HepG2 (cell line): ENCODE data around the gene JAM2. TPM values are rescaled to one million over a fixed set of nuclear protein-coding genes. Genes with fewer than 3 reads are reported as not detected.
A peak's percentile ranks its signal among the peaks of the same experiment; 100 is the strongest.

Source experiments
- CC2D1A ChIP-seq: sonication (generic); formaldehyde crosslinking; IDR thresholded peaks from 2 replicates; pipeline ENCODE4 v1.8.1; 2023; ENCODE audit warnings: mild to moderate bottlenecking, missing genetic modification reagents
- MBNL3 ChIP-seq: fragments of 250-450 bp; sonication (Bioruptor Pico); conservative IDR thresholded peaks from 2 replicates; pipeline ENCODE4 v1.8.0; 2022; ENCODE audit warnings: mild to moderate bottlenecking, inconsistent platforms
- NFATC3 ChIP-seq: sonication (generic); formaldehyde crosslinking; IDR thresholded peaks from 2 replicates; pipeline ENCODE4 v1.5.1; 2020; ENCODE audit warnings: mild to moderate bottlenecking, missing genetic modification reagents
- PPARG ChIP-seq: conservative IDR thresholded peaks from 2 replicates; pipeline ENCODE4 v1.6.1; 2016; ENCODE audit warnings: missing biosample characterization, missing genetic modification reagents
- SAFB2 ChIP-seq: sonication (generic); formaldehyde crosslinking; IDR thresholded peaks from 2 replicates; pipeline ENCODE4 v1.5.1; 2020; ENCODE audit warnings: missing genetic modification reagents, low read depth, mild to moderate bottlenecking, borderline replicate concordance
- SNAI1 ChIP-seq: sonication (generic); formaldehyde crosslinking; IDR thresholded peaks from 2 replicates; pipeline ENCODE4 v1.5.0; 2020; ENCODE audit warnings: mild to moderate bottlenecking, missing genetic modification reagents, borderline replicate concordance
- SNAPC2 ChIP-seq: sonication (generic); formaldehyde crosslinking; IDR thresholded peaks from 2 replicates; pipeline ENCODE4 v1.8.1; 2022; ENCODE audit warnings: mild to moderate bottlenecking, missing genetic modification reagents
- SRF ChIP-seq: IDR thresholded peaks from 2 replicates; pipeline ENCODE4 v1.6.1; 2011; ENCODE audit warnings: mild to moderate bottlenecking, low read depth, low read length, moderate library complexity
- YEATS2 ChIP-seq: sonication (generic); formaldehyde crosslinking; IDR thresholded peaks from 2 replicates; pipeline ENCODE4 v1.4.0; 2020; ENCODE audit warnings: missing genetic modification reagents, borderline replicate concordance
- ZFP62 ChIP-seq: sonication (generic); formaldehyde crosslinking; IDR thresholded peaks from 2 replicates; pipeline ENCODE4 v1.4.0; 2020; ENCODE audit warnings: missing genetic modification reagents
- ZNF350 ChIP-seq: sonication (generic); formaldehyde crosslinking; IDR thresholded peaks from 2 replicates; pipeline ENCODE4 v1.4.0; 2020; ENCODE audit warnings: mild to moderate bottlenecking, low read depth, missing genetic modification reagents, borderline replicate concordance
- ZNF354B ChIP-seq: sonication (generic); formaldehyde crosslinking; IDR thresholded peaks from 2 replicates; pipeline ENCODE4 v1.8.0; 2022; ENCODE audit warnings: mild to moderate bottlenecking, missing genetic modification reagents
- ZNF431 ChIP-seq: sonication (generic); formaldehyde crosslinking; IDR thresholded peaks from 2 replicates; pipeline ENCODE4 v1.9.0; 2022; ENCODE audit warnings: missing genetic modification reagents, low read depth, mild to moderate bottlenecking, borderline replicate concordance
- ZNF460 ChIP-seq: sonication (generic); formaldehyde crosslinking; IDR thresholded peaks from 2 replicates; pipeline ENCODE4 v1.5.1; 2020; ENCODE audit warnings: missing genetic modification reagents, mild to moderate bottlenecking, borderline replicate concordance
- ZNF501 ChIP-seq: sonication (generic); formaldehyde crosslinking; IDR thresholded peaks from 2 replicates; pipeline ENCODE4 v1.5.1; 2020; ENCODE audit warnings: mild to moderate bottlenecking, moderate library complexity, missing genetic modification reagents
- ZNF543 ChIP-seq: sonication (generic); formaldehyde crosslinking; IDR thresholded peaks from 2 replicates; pipeline ENCODE4 v1.4.0; 2020; ENCODE audit warnings: mild to moderate bottlenecking, missing genetic modification reagents
- ZNF564 ChIP-seq: sonication (generic); formaldehyde crosslinking; IDR thresholded peaks from 2 replicates; pipeline ENCODE4 v1.8.1; 2023; ENCODE audit warnings: mild to moderate bottlenecking, missing genetic modification reagents
- ZNF605 ChIP-seq: sonication (generic); formaldehyde crosslinking; IDR thresholded peaks from 2 replicates; pipeline ENCODE4 v1.8.0; 2022; ENCODE audit warnings: mild to moderate bottlenecking, missing genetic modification reagents
- ZNF619 ChIP-seq: sonication (generic); formaldehyde crosslinking; IDR thresholded peaks from 2 replicates; pipeline ENCODE4 v1.4.0; 2020; ENCODE audit warnings: mild to moderate bottlenecking, missing genetic modification reagents
- ZNF674 ChIP-seq: sonication (generic); formaldehyde crosslinking; IDR thresholded peaks from 2 replicates; pipeline ENCODE4 v1.5.0; 2020; ENCODE audit warnings: low read depth, mild to moderate bottlenecking, missing genetic modification reagents
- polyA plus RNA-seq, 8 experiments: library from polyadenylated mRNA; depleted of rRNA in 3 of 8; stranded (reverse) in 7 of 8; unstranded in 1 of 8; fragments of >200 nt; fragmentation: Illumina TruSeq in 4 of 8; extraction: Trizol in 4 of 8; gene quantifications; 2 replicates each; pipeline versions ENCODE4 v1.2.1 to v1.2.3, GENCODE V29; 2011 to 2016; ENCODE audit warnings: low read depth in 4 of 8, missing spikeins in 1 of 8, mixed read lengths in 1 of 8; ENCODE audit not compliant: insufficient read depth in 1 of 8
- total RNA-seq, 5 experiments: library from RNA; depleted of rRNA; stranded (reverse); fragments of >200 nt; fragmentation: Illumina TruSeq; extraction: Trizol; gene quantifications; 2 replicates each; pipeline ENCODE4 v1.2.3, GENCODE V29; 2016; ENCODE audit warnings: low read depth in 1 of 5
- TF ChIP-seq, protein P1 (sequence below): sonication (generic); formaldehyde crosslinking; IDR thresholded peaks from 2 replicates; pipeline ENCODE4 v1.4.0; 2020; ENCODE audit warnings: low read depth, mild to moderate bottlenecking, missing genetic modification reagents
- TF ChIP-seq, protein P2 (sequence below): sonication (generic); IDR thresholded peaks from 2 replicates; pipeline ENCODE4 v1.6.1; 2016; ENCODE audit warnings: low read depth, borderline replicate concordance
- TF ChIP-seq, protein P3 (sequence below): sonication (generic); formaldehyde crosslinking; IDR thresholded peaks from 2 replicates; pipeline ENCODE4 v1.4.0; 2020; ENCODE audit warnings: missing genetic modification reagents

The JAM2 gene
- total and polyA plus RNA-seq, 2 of the 13 experiments (the other 11 are each of a cell fraction or from before 2014, with no cell fraction given), result 0.07 TPM; not detected in 1

DNA sequence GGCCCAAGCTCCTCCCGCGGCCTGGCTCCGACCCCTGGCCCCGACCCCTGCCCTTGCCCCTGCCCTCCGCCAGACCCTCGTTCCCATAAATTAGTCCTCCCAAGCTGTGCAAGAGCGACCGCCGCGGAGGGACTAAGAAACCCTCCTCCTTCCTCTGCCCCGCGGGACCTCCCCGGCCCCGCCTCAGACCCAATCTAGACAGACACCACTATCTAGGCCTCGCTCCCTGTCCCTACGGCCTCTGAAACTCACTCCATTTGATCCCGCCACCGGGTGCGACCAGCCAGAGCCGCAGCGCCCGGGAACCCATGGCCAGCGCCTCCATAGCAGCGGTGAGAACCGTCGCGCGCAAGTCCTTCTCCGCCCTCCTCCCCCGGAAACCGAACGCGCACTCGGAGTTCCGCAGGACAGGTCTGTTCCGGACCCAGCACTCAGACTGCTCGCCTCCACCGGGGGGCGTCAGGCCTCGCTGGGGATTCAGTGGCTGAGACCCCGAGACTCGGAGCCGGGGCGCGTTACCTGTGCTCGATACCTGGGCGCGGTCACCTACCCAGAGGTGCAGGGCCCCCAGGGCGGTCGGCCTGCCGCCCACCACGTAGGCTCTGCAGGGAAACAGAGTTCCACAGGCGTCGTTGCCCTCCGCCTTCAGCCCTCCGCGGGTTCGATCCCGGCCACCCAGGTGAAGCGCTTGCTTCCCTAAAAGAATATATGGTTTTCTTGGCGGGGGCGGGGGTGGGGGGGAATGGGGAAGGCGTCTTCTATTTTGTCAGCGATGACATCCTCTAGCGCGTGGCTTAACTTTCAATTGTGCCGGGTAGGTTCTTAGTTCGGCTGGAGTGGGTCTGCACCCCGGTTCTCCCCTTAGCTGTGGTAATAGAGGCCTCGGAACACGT is 31.7 kb upstream of the JAM2 start, which contains the start of gene MRPL39 (continued):
- TF ChIP-seq ZNF543 (CRISPR knock-in tag) (no peak), SNAI1 (peak; percentile 68; the same call in 1 of the 2 replicates), ZNF619 (peak; percentile 82; the same call in 1 of the 2 replicates), SAFB2 (CRISPR knock-in tag) (no peak; the same call in 1 of the 2 replicates), ZNF605 (CRISPR knock-in tag) (peak; percentile 75), ZNF501 (peak; percentile 68), PPARG (CRISPR knock-in tag) (peak; percentile 51; the same call in 1 of the 2 replicates), ZNF431 (0 out of 2 replicates have a peak, but pooled peaks have one; percentile 40), YEATS2 (peak; percentile 94), ZNF564 (CRISPR knock-in tag) (peak; percentile 72), CC2D1A (CRISPR knock-in tag) (no peak), ZNF674 (CRISPR knock-in tag) (no peak), SRF (peak; percentile 71; the same call in 1 of the 2 replicates), SNAPC2 (CRISPR knock-in tag) (no peak), MBNL3 (no peak), ZFP62 (CRISPR knock-in tag) (no peak), ZNF354B (no peak), ZNF460 (CRISPR knock-in tag) (no peak), ZNF350 (CRISPR knock-in tag) (peak; percentile 84), NFATC3 (CRISPR knock-in tag) (peak; percentile 58; the same call in 1 of the 2 replicates)
- TF ChIP-seq, protein P1, sequence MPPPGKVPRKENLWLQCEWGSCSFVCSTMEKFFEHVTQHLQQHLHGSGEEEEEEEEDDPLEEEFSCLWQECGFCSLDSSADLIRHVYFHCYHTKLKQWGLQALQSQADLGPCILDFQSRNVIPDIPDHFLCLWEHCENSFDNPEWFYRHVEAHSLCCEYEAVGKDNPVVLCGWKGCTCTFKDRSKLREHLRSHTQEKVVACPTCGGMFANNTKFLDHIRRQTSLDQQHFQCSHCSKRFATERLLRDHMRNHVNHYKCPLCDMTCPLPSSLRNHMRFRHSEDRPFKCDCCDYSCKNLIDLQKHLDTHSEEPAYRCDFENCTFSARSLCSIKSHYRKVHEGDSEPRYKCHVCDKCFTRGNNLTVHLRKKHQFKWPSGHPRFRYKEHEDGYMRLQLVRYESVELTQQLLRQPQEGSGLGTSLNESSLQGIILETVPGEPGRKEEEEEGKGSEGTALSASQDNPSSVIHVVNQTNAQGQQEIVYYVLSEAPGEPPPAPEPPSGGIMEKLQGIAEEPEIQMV (CRISPR knock-in tag), result no peak
- TF ChIP-seq, protein P2, sequence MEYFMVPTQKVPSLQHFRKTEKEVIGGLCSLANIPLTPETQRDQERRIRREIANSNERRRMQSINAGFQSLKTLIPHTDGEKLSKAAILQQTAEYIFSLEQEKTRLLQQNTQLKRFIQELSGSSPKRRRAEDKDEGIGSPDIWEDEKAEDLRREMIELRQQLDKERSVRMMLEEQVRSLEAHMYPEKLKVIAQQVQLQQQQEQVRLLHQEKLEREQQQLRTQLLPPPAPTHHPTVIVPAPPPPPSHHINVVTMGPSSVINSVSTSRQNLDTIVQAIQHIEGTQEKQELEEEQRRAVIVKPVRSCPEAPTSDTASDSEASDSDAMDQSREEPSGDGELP, result peak; percentile 14; the same call in 1 of the 2 replicates
- TF ChIP-seq, protein P3, sequence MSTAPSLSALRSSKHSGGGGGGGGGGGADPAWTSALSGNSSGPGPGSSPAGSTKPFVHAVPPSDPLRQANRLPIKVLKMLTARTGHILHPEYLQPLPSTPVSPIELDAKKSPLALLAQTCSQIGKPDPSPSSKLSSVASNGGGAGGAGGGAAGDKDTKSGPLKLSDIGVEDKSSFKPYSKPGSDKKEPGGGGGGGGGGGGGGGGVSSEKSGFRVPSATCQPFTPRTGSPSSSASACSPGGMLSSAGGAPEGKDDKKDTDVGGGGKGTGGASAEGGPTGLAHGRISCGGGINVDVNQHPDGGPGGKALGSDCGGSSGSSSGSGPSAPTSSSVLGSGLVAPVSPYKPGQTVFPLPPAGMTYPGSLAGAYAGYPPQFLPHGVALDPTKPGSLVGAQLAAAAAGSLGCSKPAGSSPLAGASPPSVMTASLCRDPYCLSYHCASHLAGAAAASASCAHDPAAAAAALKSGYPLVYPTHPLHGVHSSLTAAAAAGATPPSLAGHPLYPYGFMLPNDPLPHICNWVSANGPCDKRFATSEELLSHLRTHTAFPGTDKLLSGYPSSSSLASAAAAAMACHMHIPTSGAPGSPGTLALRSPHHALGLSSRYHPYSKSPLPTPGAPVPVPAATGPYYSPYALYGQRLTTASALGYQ (CRISPR knock-in tag), result peak; percentile 65; the same call in 1 of the 2 replicates
